ENCODE measurements around the gene LARGE1.

- TF ChIP-seq NR1H2 (CRISPR knock-in tag; IDR thresholded peaks at IDR 0.05) (no peak), ARID3A (IDR thresholded peaks at IDR 0.05; ENCODE audit: borderline replicate concordance, low read depth, low read length) (no peak), E2F4 (CRISPR knock-in tag; IDR thresholded peaks at IDR 0.05; ENCODE audit: low read depth) (no peak), EP300 (IDR thresholded peaks at IDR 0.05; ENCODE audit: low read length) (no peak), CLOCK (CRISPR knock-in tag; IDR thresholded peaks at IDR 0.05; ENCODE audit: borderline replicate concordance) (no peak), ZFP91 (CRISPR knock-in tag; IDR thresholded peaks at IDR 0.05) (no peak), POLR2A (conservative IDR thresholded peaks at IDR 0.05) (no peak), ZNF766 (CRISPR knock-in tag; conservative IDR thresholded peaks at IDR 0.05) (no peak), ZNF589 (CRISPR knock-in tag; IDR thresholded peaks at IDR 0.05; ENCODE audit: low read depth) (no peak)
Observed at GRCh38 chr22:33865996-33866395, 54.3 kb downstream of the LARGE1 start.

Data from K562 (cell line).